Measurements from ENCODE around the gene CAPN14. TPM values are rescaled to one million over a fixed set of nuclear protein-coding genes. Genes with fewer than 3 reads are reported as not detected.

The CAPN14 gene
- total RNA-seq, 1 experiment from 2014 or later, result 0.05 TPM

- peaks cover 9% of the 10 kb centered on the region for H3K27me3 ChIP-seq (ENCODE audit: control insufficient read depth, insufficient read depth, low read length)
- H3K4me1 ChIP-seq (ENCODE audit: control insufficient read depth, insufficient read depth, low read length), result no peaks in the 10 kb centered on the region
- H3K36me3 ChIP-seq (ENCODE audit: control insufficient read depth, insufficient read depth, low read length), result no peaks in the 10 kb centered on the region
- H3K9me3 ChIP-seq (ENCODE audit: control insufficient read depth, insufficient read depth, low read depth, low read length), result no peaks in the 10 kb centered on the region
- ATAC-seq (no peak), DNase-seq (ENCODE audit: low read depth, low spot score) (no peak)
- no peak overlapping the region for H3K4me3 ChIP-seq (ENCODE audit: low read depth in 2 of 2, low read length in 2 of 2)
- intact Hi-C loops (cut with micrococcal nuclease; ENCODE audit: unreplicated experiment), result no loop called here
- in situ Hi-C loops (cut with HindIII; ENCODE audit: low pct_unique_long_range_greater_than_20kb, low sequenced_read_pairs), result no loop called here
- H3K27ac ChIP-seq (ENCODE audit: low read length), result no peak overlapping the region
- no peak for TF ChIP-seq REST (IDR thresholded peaks at IDR 0.05; ENCODE audit: insufficient read depth in 1 of 2, low read depth in 2 of 2, low read length in 1 of 2)
- TF ChIP-seq CTCF (IDR thresholded peaks at IDR 0.05), result no peak
- TF ChIP-seq SIN3A (IDR thresholded peaks at IDR 0.05; ENCODE audit: borderline replicate concordance, insufficient read depth, low read depth, low read length), result no peak
- no peak for TF ChIP-seq POLR2AphosphoS5 (IDR thresholded peaks at IDR 0.05; ENCODE audit: low read depth, low read length)
- no peak for TF ChIP-seq TCF7L2 (IDR thresholded peaks at IDR 0.05; ENCODE audit: low read depth, low read length)
- ChIA-PET CTCF (no interaction called here), POLR2A (no interaction called here)
- BruUV-seq (replicated peaks), result no TSS peak
Observed at GRCh38 chr2:31189141-31189540, 28.2 kb downstream of the CAPN14 start.

GRCh38 chr2:31188131-31188530, 29.2 kb downstream of the CAPN14 start:
- intact Hi-C loops (cut with micrococcal nuclease; ENCODE audit: unreplicated experiment), result no loop called here
- Histone ChIP-seq H3K36me3 (ENCODE audit: control insufficient read depth, insufficient read depth, low read length) (no peaks in the 10 kb centered on the region), H3K9me3 (ENCODE audit: control insufficient read depth, insufficient read depth, low read depth, low read length) (no peaks in the 10 kb centered on the region), H3K4me3 (ENCODE audit: low read depth in 2 of 2, low read length in 2 of 2) (no peak overlapping the region), H3K27ac (ENCODE audit: low read length) (no peak overlapping the region), H3K4me1 (ENCODE audit: control insufficient read depth, insufficient read depth, low read length) (no peaks in the 10 kb centered on the region), H3K27me3 (ENCODE audit: control insufficient read depth, insufficient read depth, low read length) (peaks cover 9% of the 10 kb centered on the region)
- BruUV-seq (replicated peaks), result no TSS peak
- no peak for DNase-seq (ENCODE audit: low read depth, low spot score)
- no peak for ATAC-seq
- in situ Hi-C loops (cut with HindIII; ENCODE audit: low pct_unique_long_range_greater_than_20kb, low sequenced_read_pairs), result no loop called here
- ChIA-PET POLR2A (no interaction called here), CTCF (no interaction called here)
- TF ChIP-seq POLR2AphosphoS5 (IDR thresholded peaks at IDR 0.05; ENCODE audit: low read depth, low read length), result no peak
- no peak for TF ChIP-seq TCF7L2 (IDR thresholded peaks at IDR 0.05; ENCODE audit: low read depth, low read length)
- no peak for TF ChIP-seq REST (IDR thresholded peaks at IDR 0.05; ENCODE audit: insufficient read depth in 1 of 2, low read depth in 2 of 2, low read length in 1 of 2)
- TF ChIP-seq CTCF (IDR thresholded peaks at IDR 0.05), result no peak
- no peak for TF ChIP-seq SIN3A (IDR thresholded peaks at IDR 0.05; ENCODE audit: borderline replicate concordance, insufficient read depth, low read depth, low read length)

Data from Panc1 (cell line).